Fibroblast of skin of scalp (primary cell): ENCODE results near the gene BICC1.
A peak's percentile ranks its signal among the peaks of the same experiment; 100 is the strongest.

Experiments used
- DNase-seq: peaks from one replicate; pipeline ENCODE4 v3.0.0-alpha.2; 2013

Gene BICC1

GRCh38 chr10:58608826-58609531 is 96.3 kb downstream of the BICC1 start:
- DNase-seq, result peak; percentile 34

GRCh38 chr10:58609532-58610150 is 97.0 kb downstream of the BICC1 start:
- peak; percentile 62 for DNase-seq

GRCh38 chr10:58615237-58615935 is 102.7 kb downstream of the BICC1 start:
- DNase-seq, result no peak

GRCh38 chr10:58618158-58618676 is 105.5 kb downstream of the BICC1 start:
- DNase-seq, result no peak

- DNase-seq, result no peak
Measured at GRCh38 chr10:58621379-58622077, 108.9 kb downstream of the BICC1 start.

GRCh38 chr10:58622246-58622645 is 109.6 kb downstream of the BICC1 start:
- peak; percentile 88 for DNase-seq

GRCh38 chr10:58625070-58625469 is 112.4 kb downstream of the BICC1 start:
- peak; percentile 85 for DNase-seq

- no peak for DNase-seq
Measured at GRCh38 chr10:58627392-58627791, 114.7 kb downstream of the BICC1 start.

GRCh38 chr10:58631715-58632114 is 119.0 kb downstream of the BICC1 start:
- no peak for DNase-seq

GRCh38 chr10:58632216-58632615 is 119.5 kb downstream of the BICC1 start:
- no peak for DNase-seq

GRCh38 chr10:58637352-58637751 is 124.7 kb downstream of the BICC1 start:
- peak; percentile 86 for DNase-seq

GRCh38 chr10:58638388-58638787 is 125.7 kb downstream of the BICC1 start:
- peak; percentile 45 for DNase-seq

GRCh38 chr10:58641095-58641531 is 128.4 kb downstream of the BICC1 start:
- DNase-seq, result peak; percentile 97

GRCh38 chr10:58641708-58642107 is 129.0 kb downstream of the BICC1 start:
- DNase-seq, result peak; percentile 84

GRCh38 chr10:58642283-58642682 is 129.6 kb downstream of the BICC1 start:
- DNase-seq, result peak; percentile 59

- no peak for DNase-seq
Measured at GRCh38 chr10:58642916-58643428, 130.3 kb downstream of the BICC1 start.

- no peak for DNase-seq
Measured at GRCh38 chr10:58644311-58644710, 131.6 kb downstream of the BICC1 start.

GRCh38 chr10:58645416-58646146 is 132.9 kb downstream of the BICC1 start:
- DNase-seq, result no peak

- DNase-seq, result no peak
Measured at GRCh38 chr10:58647376-58648112, 134.9 kb downstream of the BICC1 start.

- no peak for DNase-seq
Measured at GRCh38 chr10:58648131-58648530, 135.5 kb downstream of the BICC1 start.

- peak; percentile 89 for DNase-seq
Measured at GRCh38 chr10:58651040-58651439, 138.4 kb downstream of the BICC1 start.
